ENCODE measurements around the gene CAMK2D. TPM values are rescaled to one million over a fixed set of nuclear protein-coding genes. Genes with fewer than 3 reads are reported as not detected.

Gene CAMK2D
- total and polyA plus RNA-seq, 2 experiments from 2014 or later: 4.9 to 14.6 TPM

GRCh38 chr4:113756005-113756410, 5.5 kb downstream of the CAMK2D start:
- Histone ChIP-seq H3K27ac (ENCODE audit: low read depth) (no peak overlapping the region), H3K79me2 (replicated peaks; ENCODE audit: insufficient read depth) (no peaks in the 10 kb centered on the region; the same call in 1 of the 2 replicates), H3K4me3 (no peak overlapping the region), H4K20me1 (replicated peaks; ENCODE audit: insufficient read depth) (no peaks in the 10 kb centered on the region), H3K4me1 (ENCODE audit: insufficient read depth) (peaks cover 53% of the 10 kb centered on the region), H3K36me3 (ENCODE audit: insufficient read depth) (no peaks in the 10 kb centered on the region), H3K27me3 (ENCODE audit: insufficient read depth) (peaks cover 28% of the 10 kb centered on the region), H3F3A (replicated peaks; ENCODE audit: low read depth) (no peaks in the 10 kb centered on the region), H3K4me2 (0 out of 2 replicates have a peak overlapping the region, but pooled peaks have one; percentile 18), H3K9me2 (ENCODE audit: insufficient read depth) (no peaks in the 10 kb centered on the region), H2AFZ (no peak overlapping the region)
- H3K4me1 Mint-ChIP-seq: peaks cover 33% of the 10 kb centered on the region
- TF ChIP-seq ETS1 (IDR thresholded peaks at IDR 0.05) (no peak), POLR2AphosphoS5 (IDR thresholded peaks at IDR 0.05; ENCODE audit: low read depth) (no peak), ZNF462 (CRISPR knock-in tag; IDR thresholded peaks at IDR 0.05) (no peak), JUNB (IDR thresholded peaks at IDR 0.05; ENCODE audit: unreplicated experiment) (no peak), CREB1 (CRISPR knock-in tag; IDR thresholded peaks at IDR 0.05; ENCODE audit: low read depth) (no peak), STAT1 (IDR thresholded peaks at IDR 0.05; ENCODE audit: unreplicated experiment) (no peak), NANOG (IDR thresholded peaks at IDR 0.05; ENCODE audit: borderline replicate concordance) (no peak), ZNF114 (CRISPR knock-in tag; IDR thresholded peaks at IDR 0.05) (no peak), EZH2phosphoT487 (IDR thresholded peaks at IDR 0.05; ENCODE audit: unreplicated experiment) (no peak), EZH2 (IDR thresholded peaks at IDR 0.05; ENCODE audit: low read depth, unreplicated experiment) (no peak), REST (IDR thresholded peaks at IDR 0.05; ENCODE audit: unreplicated experiment) (no peak), ZNF331 (CRISPR knock-in tag; IDR thresholded peaks at IDR 0.05; ENCODE audit: low read depth) (no peak)
- TF ChIP-seq, protein P1, sequence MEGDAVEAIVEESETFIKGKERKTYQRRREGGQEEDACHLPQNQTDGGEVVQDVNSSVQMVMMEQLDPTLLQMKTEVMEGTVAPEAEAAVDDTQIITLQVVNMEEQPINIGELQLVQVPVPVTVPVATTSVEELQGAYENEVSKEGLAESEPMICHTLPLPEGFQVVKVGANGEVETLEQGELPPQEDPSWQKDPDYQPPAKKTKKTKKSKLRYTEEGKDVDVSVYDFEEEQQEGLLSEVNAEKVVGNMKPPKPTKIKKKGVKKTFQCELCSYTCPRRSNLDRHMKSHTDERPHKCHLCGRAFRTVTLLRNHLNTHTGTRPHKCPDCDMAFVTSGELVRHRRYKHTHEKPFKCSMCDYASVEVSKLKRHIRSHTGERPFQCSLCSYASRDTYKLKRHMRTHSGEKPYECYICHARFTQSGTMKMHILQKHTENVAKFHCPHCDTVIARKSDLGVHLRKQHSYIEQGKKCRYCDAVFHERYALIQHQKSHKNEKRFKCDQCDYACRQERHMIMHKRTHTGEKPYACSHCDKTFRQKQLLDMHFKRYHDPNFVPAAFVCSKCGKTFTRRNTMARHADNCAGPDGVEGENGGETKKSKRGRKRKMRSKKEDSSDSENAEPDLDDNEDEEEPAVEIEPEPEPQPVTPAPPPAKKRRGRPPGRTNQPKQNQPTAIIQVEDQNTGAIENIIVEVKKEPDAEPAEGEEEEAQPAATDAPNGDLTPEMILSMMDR (conservative IDR thresholded peaks at IDR 0.05; ENCODE audit: low read depth in 2 of 2): no peak
- H3K27me3 Mint-ChIP-seq (ENCODE audit: insufficient read depth, low read depth, poor library complexity): peaks cover 9% of the 10 kb centered on the region
- no peaks in the 10 kb centered on the region for H3K36me3 Mint-ChIP-seq (ENCODE audit: low read depth)
- no peak for ATAC-seq
- no peaks in the 10 kb centered on the region for H3K9me3 Mint-ChIP-seq
- no peak overlapping the region for H3K27ac Mint-ChIP-seq
- DNase-seq (ENCODE audit: low spot score): peak; percentile 11
- no peak overlapping the region for H3K4me3 Mint-ChIP-seq
